Activated T-helper 17 cell treated with anti-CD3 and anti-CD28 coated beads, Interleukin-2, amount 50 U/mL, for 72 hours (primary cell): ENCODE results near the gene OR5H6. TPM values are rescaled to one million over a fixed set of nuclear protein-coding genes. Genes with fewer than 3 reads are reported as not detected.

Experiments
- ATAC-seq: fragments of 150-1000 bp; cut with Tn5 transposase; replicated peaks from 2 replicates; pipeline ENCODE4 v1.10.0; 2021; ENCODE audit warnings: mild to moderate bottlenecking, moderate library complexity
- H3K27ac Mint-ChIP-seq: one replicate; pipeline ENCODE4 v1.8.0; 2022; ENCODE audit warnings: mixed read lengths
- H3K27me3 Mint-ChIP-seq: one replicate; pipeline ENCODE4 v1.8.0; 2022; ENCODE audit warnings: mixed read lengths
- H3K36me3 Mint-ChIP-seq: one replicate; pipeline ENCODE4 v1.8.0; 2022; ENCODE audit warnings: low read depth, mild to moderate bottlenecking, mixed read lengths
- H3K4me1 Mint-ChIP-seq: one replicate; pipeline ENCODE4 v1.8.0; 2022; ENCODE audit warnings: mixed read lengths
- H3K4me3 Mint-ChIP-seq: one replicate; pipeline ENCODE4 v1.8.0; 2022; ENCODE audit warnings: mild to moderate bottlenecking, mixed read lengths
- H3K9me3 Mint-ChIP-seq: one replicate; pipeline ENCODE4 v1.8.0; 2022; ENCODE audit warnings: mixed read lengths
- total RNA-seq, 2 donors: library from RNA; stranded (reverse); gene quantifications; one replicate each; pipeline ENCODE4 v1.2.3, GENCODE V29; 2022

The OR5H6 gene
- total RNA-seq, 2 donors from 2014 or later: not detected

DNA sequence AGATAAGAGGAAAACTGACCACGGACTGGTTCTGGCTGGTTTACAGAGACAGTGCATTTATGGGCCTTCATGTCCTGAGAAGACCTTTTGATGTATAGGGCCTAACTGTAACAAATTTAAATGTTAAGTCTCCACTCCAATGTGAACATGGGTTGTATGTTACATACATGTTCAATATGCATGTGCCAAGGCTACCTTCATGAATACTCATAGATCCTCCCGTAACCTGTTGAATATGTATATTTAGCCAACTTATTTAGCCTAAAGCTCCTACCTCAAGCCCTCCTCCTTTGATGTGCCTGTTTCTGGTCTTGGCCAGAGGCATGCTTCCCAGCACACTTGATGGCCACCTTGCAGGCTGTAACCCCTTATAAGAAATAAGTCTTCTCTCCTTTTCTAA, 18.2 kb downstream of the OR5H6 start, which contains the start of gene OR5H2:
Gene OR5H2, plus strand, starts transcription at position 301 of the 400 bp plus-strand sequence. CDS start 398 bp downstream, outside the sequence.
- ATAC-seq: no peak
- Mint-ChIP-seq H3K4me1 (peaks cover 9% of the 10 kb centered on the region), H3K9me3 (no peaks in the 10 kb centered on the region), H3K27ac (no peak within 1 kb of the TSS), H3K27me3 (peaks cover 7% of the 10 kb centered on the region), H3K4me3 (no peak within 1 kb of the TSS), H3K36me3 (no peaks in the 10 kb centered on the region)

DNA sequence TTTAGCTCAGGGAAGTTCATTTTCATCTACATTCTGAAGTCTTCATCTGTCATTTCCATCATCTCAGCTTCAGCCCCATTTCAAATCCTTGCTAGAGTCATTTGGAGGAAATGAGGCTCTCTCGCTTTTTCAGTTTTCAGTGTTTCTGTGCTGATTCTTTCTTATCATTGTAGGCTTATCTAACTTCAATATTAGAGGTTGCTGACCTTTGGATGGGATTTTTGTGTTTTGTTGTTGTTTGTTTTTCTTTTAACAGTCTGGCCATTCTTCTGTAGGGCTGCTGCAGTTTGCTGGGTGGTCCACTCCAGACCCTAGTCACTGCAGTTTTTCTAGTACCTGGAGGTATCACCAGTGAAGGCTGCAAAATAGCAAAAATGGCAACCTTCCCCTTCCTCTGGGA, 26.9 kb downstream of the OR5H6 start:
- Mint-ChIP-seq H3K4me1 (no peaks in the 10 kb centered on the region), H3K9me3 (no peaks in the 10 kb centered on the region), H3K27me3 (peaks cover 21% of the 10 kb centered on the region), H3K4me3 (no peak overlapping the region), H3K36me3 (no peaks in the 10 kb centered on the region), H3K27ac (no peak overlapping the region)
- no peak for ATAC-seq

DNA sequence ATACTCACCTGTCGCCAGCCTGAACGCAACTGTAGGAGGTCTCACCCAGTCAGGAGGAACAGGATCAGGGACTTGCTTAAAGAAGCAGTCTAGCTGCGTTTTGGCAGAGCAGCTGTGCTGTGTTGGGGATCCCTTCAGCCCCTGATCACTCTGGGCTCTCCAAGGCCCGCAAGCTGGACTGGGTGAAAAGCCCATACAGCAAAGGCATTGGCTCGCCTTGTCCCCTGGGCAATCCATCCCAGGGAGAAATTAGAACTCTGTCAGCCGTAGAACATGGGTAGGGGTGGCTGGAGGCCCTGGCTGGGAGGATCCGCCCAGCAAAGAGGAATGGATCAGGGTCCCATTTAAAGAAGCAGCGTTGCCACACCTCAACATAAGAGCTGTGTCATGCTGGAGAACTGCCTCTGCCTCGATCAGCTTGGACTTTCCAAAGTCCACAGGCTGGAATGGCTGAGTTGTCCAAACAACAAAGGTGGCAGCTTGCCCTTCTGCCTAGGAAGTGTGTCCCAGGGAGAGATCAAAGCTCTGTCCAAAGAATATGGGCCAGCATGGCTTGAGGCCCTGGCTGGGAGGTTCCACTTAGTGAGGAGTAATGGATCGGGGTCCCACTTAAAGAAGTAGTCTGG, 27.4 kb downstream of the OR5H6 start:
- Mint-ChIP-seq H3K27me3 (peaks cover 21% of the 10 kb centered on the region), H3K4me3 (no peak overlapping the region), H3K36me3 (no peaks in the 10 kb centered on the region), H3K9me3 (no peaks in the 10 kb centered on the region), H3K27ac (no peak overlapping the region), H3K4me1 (no peaks in the 10 kb centered on the region)
- ATAC-seq: no peak

Other genes with a start within 250 kb of the OR5H6 start
- gene GABRR3, start 228.9 kb upstream of the OR5H6 start, total RNA-seq: not detected
- not detected for gene OR5AC2, start 177.1 kb upstream of the OR5H6 start, total RNA-seq
- gene OR5H1, start 133.5 kb upstream of the OR5H6 start, total RNA-seq: not detected
- not detected for gene OR5H14, start 116.8 kb upstream of the OR5H6 start, total RNA-seq
- not detected for gene OR5H15, start 97.5 kb upstream of the OR5H6 start, total RNA-seq
- not detected for gene OR5H2, start 18.3 kb downstream of the OR5H6 start, total RNA-seq
- gene OR5K4, start 89.6 kb downstream of the OR5H6 start, total RNA-seq: not detected
- gene OR5K3, start 126.4 kb downstream of the OR5H6 start, total RNA-seq: not detected
- under 1 TPM in 1 of 2 donors, not detected in 1; 0.24 TPM for gene OR5K1, start 199.0 kb downstream of the OR5H6 start, total RNA-seq
- gene OR5K2, start 233.4 kb downstream of the OR5H6 start, total RNA-seq: not detected